Ascending aorta (tissue), 2 donors: Measurements from ENCODE around the gene FBRSL1. TPM values are rescaled to one million over a fixed set of nuclear protein-coding genes. Genes with fewer than 3 reads are reported as not detected.

ENCODE experiments used
- DNase-seq, 2 donors: peaks; one replicate each; pipeline ENCODE4 v3.0.0-alpha.2; 2019; ENCODE audit warnings: low spot score in 2 of 2
- H3K27ac ChIP-seq, 2 donors: fragments of 200-600 bp; sonication (generic); one replicate each; pipeline ENCODE4 v1.5.1; 2016 to 2017; ENCODE audit warnings: mild to moderate bottlenecking in 1 of 2
- H3K27me3 ChIP-seq: fragments of 200-600 bp; sonication (generic); one replicate; pipeline ENCODE4 v1.5.1; 2017
- H3K36me3 ChIP-seq, 2 donors: fragments of 200-600 bp; sonication (generic); one replicate each; pipeline ENCODE4 v1.5.1; 2016
- H3K4me1 ChIP-seq, 2 donors: fragments of 200-600 bp; sonication (generic); one replicate each; pipeline ENCODE4 v1.5.1; 2016 to 2017; ENCODE audit warnings: mild to moderate bottlenecking in 1 of 2
- H3K4me3 ChIP-seq, 2 donors: fragments of 200-600 bp; sonication (generic); one replicate each; pipeline ENCODE4 v1.5.1; 2016 to 2017; ENCODE audit warnings: mild to moderate bottlenecking in 1 of 2
- H3K9me3 ChIP-seq, 2 donors: fragments of 200-600 bp; sonication (generic); one replicate each; pipeline ENCODE4 v1.5.1; 2016
- intact Hi-C: fragments of 100-400 bp; cut with DNase I; formaldehyde crosslinking; loops from one replicate; pipeline ENCODE4 v1.15.1; 2023
- total RNA-seq: library from RNA; depleted of rRNA; stranded (reverse); fragments of >200 nt; gene quantifications from one replicate; pipeline ENCODE4 v1.1.0, GENCODE V29; 2016
- TF ChIP-seq, protein P1 (sequence below), 3 experiments: fragments of 200-600 bp in 2 of 3; fragments of 450-650 bp in 1 of 3; sonication (generic) in 2 of 3; IDR thresholded peaks; one replicate each; pipeline ENCODE4 v1.5.1; 2016 to 2019; ENCODE audit warnings: antibody characterized with exemption in 3 of 3, mild to moderate bottlenecking in 1 of 3, moderate library complexity in 1 of 3

FBRSL1 gene
- total RNA-seq, 1 donor from 2014 or later, result 40.7 TPM

DNA sequence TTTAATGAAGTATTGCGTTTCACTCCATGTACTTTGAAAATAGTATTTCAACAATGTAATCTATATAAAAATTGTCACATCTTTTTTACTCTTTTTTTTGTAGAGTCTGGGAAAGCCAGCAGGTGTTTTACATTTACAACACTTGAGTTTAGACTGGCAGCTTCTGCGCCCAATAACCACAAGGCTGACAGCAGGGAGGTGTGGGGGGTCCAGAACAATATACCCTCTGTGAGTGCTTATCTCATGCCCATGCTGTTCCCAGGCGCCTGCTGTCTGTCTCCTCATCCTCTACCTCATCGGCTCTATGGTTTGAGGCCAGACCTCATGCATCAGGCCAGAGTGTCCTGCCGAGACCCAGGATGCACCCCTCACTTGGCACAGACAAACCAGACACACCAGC, 24.9 kb downstream of the FBRSL1 start:
- H3K4me3 ChIP-seq, result no peak overlapping the region
- intact Hi-C loops, result no loop called here
- peaks cover 6 to 41% of the 10 kb centered on the region in 2 donors for H3K36me3 ChIP-seq
- DNase-seq, result no peak
- H3K9me3 ChIP-seq, result no peaks in the 10 kb centered on the region
- no peak overlapping the region for H3K27ac ChIP-seq
- TF ChIP-seq, protein P1, sequence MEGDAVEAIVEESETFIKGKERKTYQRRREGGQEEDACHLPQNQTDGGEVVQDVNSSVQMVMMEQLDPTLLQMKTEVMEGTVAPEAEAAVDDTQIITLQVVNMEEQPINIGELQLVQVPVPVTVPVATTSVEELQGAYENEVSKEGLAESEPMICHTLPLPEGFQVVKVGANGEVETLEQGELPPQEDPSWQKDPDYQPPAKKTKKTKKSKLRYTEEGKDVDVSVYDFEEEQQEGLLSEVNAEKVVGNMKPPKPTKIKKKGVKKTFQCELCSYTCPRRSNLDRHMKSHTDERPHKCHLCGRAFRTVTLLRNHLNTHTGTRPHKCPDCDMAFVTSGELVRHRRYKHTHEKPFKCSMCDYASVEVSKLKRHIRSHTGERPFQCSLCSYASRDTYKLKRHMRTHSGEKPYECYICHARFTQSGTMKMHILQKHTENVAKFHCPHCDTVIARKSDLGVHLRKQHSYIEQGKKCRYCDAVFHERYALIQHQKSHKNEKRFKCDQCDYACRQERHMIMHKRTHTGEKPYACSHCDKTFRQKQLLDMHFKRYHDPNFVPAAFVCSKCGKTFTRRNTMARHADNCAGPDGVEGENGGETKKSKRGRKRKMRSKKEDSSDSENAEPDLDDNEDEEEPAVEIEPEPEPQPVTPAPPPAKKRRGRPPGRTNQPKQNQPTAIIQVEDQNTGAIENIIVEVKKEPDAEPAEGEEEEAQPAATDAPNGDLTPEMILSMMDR (IDR thresholded peaks at IDR 0.05), result no peak
- H3K27me3 ChIP-seq, result no peaks in the 10 kb centered on the region
- no peaks in the 10 kb centered on the region for H3K4me1 ChIP-seq

DNA sequence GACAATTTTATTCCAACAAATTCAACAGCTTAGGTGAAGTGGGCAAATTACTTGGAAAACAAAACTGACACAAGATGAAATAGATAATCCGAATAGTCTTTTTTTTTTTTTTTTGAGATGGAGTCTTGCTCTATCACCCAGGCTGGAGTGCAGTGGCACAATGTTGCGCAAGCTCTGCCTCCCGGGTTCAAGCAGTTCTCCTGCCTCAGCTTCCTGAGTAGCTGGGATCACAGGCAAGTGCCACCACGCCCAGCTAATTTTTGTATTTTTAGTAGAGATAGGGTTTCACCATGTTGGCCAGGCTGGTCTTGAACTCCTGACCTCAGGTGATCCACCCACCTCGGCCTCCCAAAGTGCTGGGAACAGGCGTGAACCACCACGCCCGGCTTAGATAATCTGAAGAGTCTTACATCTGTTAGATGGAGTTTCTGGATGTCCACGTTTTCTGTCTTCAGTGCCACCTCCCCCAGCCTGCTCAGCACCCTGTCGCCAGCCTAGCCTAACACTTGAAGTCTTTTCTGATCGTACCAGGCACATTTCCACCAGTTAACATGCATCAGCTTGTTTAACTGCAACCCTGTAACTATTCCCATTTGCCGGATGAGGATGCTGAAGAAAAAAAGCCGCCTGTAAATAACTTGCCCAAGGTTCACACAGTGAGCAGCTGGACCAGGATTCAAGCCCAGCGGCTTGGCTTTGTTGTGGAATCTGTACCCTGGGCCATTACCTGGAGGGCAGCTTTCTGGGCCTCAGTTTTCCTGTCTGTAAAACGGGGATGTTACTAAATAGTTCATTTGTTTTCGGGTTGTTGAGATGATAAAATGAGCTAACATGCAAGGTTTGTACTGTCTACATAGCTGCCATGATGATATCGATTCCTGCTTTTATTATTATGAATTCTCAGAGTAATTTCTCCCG, 26.4 kb downstream of the FBRSL1 start:
- H3K27ac ChIP-seq, result no peak overlapping the region
- H3K4me1 ChIP-seq, result no peaks in the 10 kb centered on the region
- H3K36me3 ChIP-seq, result peaks cover 0 to 27% of the 10 kb centered on the region in 2 donors
- TF ChIP-seq, protein P1 (IDR thresholded peaks at IDR 0.05), result no peak
- H3K4me3 ChIP-seq, result no peak overlapping the region
- no peak for DNase-seq
- intact Hi-C loops, result no loop called here
- no peaks in the 10 kb centered on the region for H3K9me3 ChIP-seq
- no peaks in the 10 kb centered on the region for H3K27me3 ChIP-seq

DNA sequence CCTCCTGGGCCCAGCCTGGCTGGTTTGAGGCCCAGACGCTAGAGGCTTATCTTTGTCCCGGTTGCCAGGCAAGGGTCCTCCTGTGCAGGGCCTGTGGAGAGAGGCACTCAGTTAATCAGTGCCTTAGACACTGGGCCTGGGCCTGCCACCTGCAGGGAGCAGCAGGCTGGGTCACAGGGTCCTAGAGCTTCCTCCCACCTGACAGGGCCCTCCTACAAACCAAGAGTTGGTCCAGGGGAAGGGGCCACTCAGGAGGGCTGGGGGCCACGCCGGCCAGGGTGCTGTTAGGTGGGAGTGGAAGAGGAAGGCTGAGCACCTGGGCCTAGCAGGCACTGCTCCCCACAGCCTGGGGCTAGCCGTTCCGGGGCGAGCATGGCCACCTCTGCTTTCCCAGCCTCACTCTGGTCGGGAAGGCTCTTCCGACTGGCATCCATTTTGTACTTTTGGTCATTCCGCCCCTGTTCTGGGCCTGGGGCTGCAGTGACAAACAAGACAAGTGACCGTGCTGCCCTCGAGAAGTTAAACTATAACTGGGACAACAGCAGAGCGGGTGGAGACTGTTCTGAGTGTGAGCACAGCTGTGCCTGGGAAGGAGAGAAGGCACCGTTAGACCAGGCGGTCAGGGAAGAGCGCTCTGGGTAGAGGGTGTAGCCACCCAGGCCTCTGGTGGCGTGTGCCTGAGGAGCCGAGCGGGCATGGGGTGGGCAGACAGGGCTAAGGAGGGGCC, 27.2 kb downstream of the FBRSL1 start:
- Histone ChIP-seq H3K4me3 (no peak overlapping the region), H3K4me1 (no peaks in the 10 kb centered on the region), H3K9me3 (no peaks in the 10 kb centered on the region), H3K27me3 (no peaks in the 10 kb centered on the region), H3K27ac (no peak overlapping the region), H3K36me3 (peaks cover 0 to 27% of the 10 kb centered on the region in 2 donors)
- intact Hi-C loops, result no loop called here
- TF ChIP-seq, protein P1 (IDR thresholded peaks at IDR 0.05), result no peak
- no peak for DNase-seq

DNA sequence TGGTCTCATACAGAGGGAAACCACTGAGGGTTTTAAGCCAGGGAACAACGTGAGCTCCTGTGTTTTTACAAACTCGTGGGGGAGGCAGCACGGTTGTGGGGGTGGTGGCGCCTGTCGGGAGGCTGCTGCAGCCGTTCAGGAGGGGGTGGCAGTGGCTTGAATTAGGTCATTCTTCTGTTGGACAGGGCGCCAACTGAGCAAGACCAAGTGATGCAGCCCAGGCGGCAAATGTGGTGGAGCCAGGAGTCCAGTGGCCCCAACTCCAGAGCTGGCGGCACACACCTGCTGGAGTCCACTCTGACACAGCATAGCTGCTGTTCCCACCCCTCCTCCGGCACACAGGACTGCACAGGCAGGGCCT, 27.8 kb downstream of the FBRSL1 start:
- TF ChIP-seq, protein P1 (IDR thresholded peaks at IDR 0.05), result no peak
- Histone ChIP-seq H3K4me1 (no peaks in the 10 kb centered on the region), H3K36me3 (peaks cover 0 to 27% of the 10 kb centered on the region in 2 donors), H3K27me3 (no peaks in the 10 kb centered on the region), H3K27ac (no peak overlapping the region), H3K9me3 (no peaks in the 10 kb centered on the region), H3K4me3 (no peak overlapping the region)
- intact Hi-C loops, result no loop called here
- DNase-seq, result no peak

DNA sequence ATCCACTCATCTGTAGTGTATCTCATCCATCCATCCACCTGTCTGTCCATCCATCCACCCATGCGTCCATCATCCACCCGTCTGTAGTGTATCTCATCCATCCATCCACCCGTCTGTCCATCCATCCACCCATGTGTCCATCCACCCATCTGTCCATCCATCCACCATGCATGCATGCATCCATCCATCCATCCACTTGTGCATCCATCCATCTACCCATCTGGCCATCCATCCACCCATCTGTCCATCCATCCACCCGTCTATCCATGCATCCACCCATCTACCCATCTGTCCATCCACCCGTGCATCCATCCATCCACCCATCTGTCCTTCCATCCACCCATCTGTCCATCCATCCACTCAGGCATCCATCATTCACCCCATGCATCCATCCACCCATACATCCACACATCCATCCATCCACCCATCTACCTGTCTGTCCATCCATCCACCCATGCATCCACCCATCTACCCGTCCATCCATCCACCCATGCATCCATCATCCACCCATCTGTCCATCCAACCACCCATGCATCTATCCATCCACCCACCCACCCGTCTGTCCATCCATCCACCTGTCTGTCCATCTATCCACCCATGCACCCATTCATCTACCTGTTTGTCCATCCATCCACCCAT, 28.5 kb downstream of the FBRSL1 start:
- no peaks in the 10 kb centered on the region for H3K4me1 ChIP-seq
- no peak overlapping the region for H3K4me3 ChIP-seq
- DNase-seq, result no peak
- H3K27ac ChIP-seq, result no peak overlapping the region
- H3K27me3 ChIP-seq, result no peaks in the 10 kb centered on the region
- no peaks in the 10 kb centered on the region for H3K9me3 ChIP-seq
- intact Hi-C loops, result no loop called here
- TF ChIP-seq, protein P1 (IDR thresholded peaks at IDR 0.05), result no peak
- H3K36me3 ChIP-seq, result peaks cover 0 to 27% of the 10 kb centered on the region in 2 donors
